Measurements from ENCODE around the gene MCCC1.
"Not testable (repeated sequence)": the region's sequence is repeated elsewhere in the genome, so short reads cannot be mapped to it uniquely, and the experiment has no call there.

The MCCC1 gene

GRCh38 chr3:183074261-183074660 lies 25.0 kb downstream of the MCCC1 start:
- TF ChIP-seq CTCF (IDR thresholded peaks at IDR 0.05; ENCODE audit: low read depth, low read length) = no peak
- no peak overlapping the region for H3K4me3 ChIP-seq (replicated peaks in 1 of 2; ENCODE audit: low read depth in 2 of 2, low read length in 2 of 2)
- DNase-seq (ENCODE audit: low read depth in 2 of 2) = peak; percentile 25 to 53

- DNase-seq (ENCODE audit: low read depth in 2 of 2) = peak in 1 of 2 donors; percentile 52
- TF ChIP-seq CTCF (IDR thresholded peaks at IDR 0.05; ENCODE audit: low read depth, low read length) = no peak
- H3K4me3 ChIP-seq (replicated peaks in 1 of 2; ENCODE audit: low read depth in 2 of 2, low read length in 2 of 2) = no peak overlapping the region
Observed at GRCh38 chr3:183073839-183074238, 25.5 kb downstream of the MCCC1 start.

- DNase-seq (ENCODE audit: low read depth in 2 of 2) = no peak
- TF ChIP-seq CTCF (IDR thresholded peaks at IDR 0.05; ENCODE audit: low read depth, low read length) = no peak
- no peak overlapping the region for H3K4me3 ChIP-seq (replicated peaks in 1 of 2; ENCODE audit: low read depth in 2 of 2, low read length in 2 of 2)
Observed at GRCh38 chr3:183070892-183071291, 28.4 kb downstream of the MCCC1 start.

GRCh38 chr3:183069086-183069485 lies 30.2 kb downstream of the MCCC1 start:
- no peak for DNase-seq (ENCODE audit: low read depth in 2 of 2)
- H3K4me3 ChIP-seq (replicated peaks in 1 of 2; ENCODE audit: low read depth in 2 of 2, low read length in 2 of 2) = no peak overlapping the region
- TF ChIP-seq CTCF (IDR thresholded peaks at IDR 0.05; ENCODE audit: low read depth, low read length) = no peak

GRCh38 chr3:183066891-183067290 lies 32.4 kb downstream of the MCCC1 start:
- not testable (repeated sequence) for H3K4me3 ChIP-seq (replicated peaks in 1 of 2; ENCODE audit: low read depth in 2 of 2, low read length in 2 of 2); DNase-seq (ENCODE audit: low read depth in 2 of 2)

- no peak for TF ChIP-seq CTCF (IDR thresholded peaks at IDR 0.05; ENCODE audit: low read depth, low read length)
- DNase-seq (ENCODE audit: low read depth in 2 of 2) = no peak
- H3K4me3 ChIP-seq (replicated peaks in 1 of 2; ENCODE audit: low read depth in 2 of 2, low read length in 2 of 2) = no peak overlapping the region
Observed at GRCh38 chr3:183064475-183064874, 34.8 kb downstream of the MCCC1 start.

- no peak overlapping the region for H3K4me3 ChIP-seq (replicated peaks in 1 of 2; ENCODE audit: low read depth in 2 of 2, low read length in 2 of 2)
- no peak for TF ChIP-seq CTCF (IDR thresholded peaks at IDR 0.05; ENCODE audit: low read depth, low read length)
- DNase-seq (ENCODE audit: low read depth in 2 of 2) = peak in 1 of 2 donors; percentile 8
Observed at GRCh38 chr3:183061391-183062172, 37.7 kb downstream of the MCCC1 start.
